ENCODE measurements around the gene CD109. TPM values are rescaled to one million over a fixed set of nuclear protein-coding genes. Genes with fewer than 3 reads are reported as not detected.

Gene CD109
- total RNA-seq, 5 donors from 2014 or later (not counting 1 experiment from before 2014, with no cell fraction given), result 0.59 to 1.0 (median 0.68) TPM

DNA sequence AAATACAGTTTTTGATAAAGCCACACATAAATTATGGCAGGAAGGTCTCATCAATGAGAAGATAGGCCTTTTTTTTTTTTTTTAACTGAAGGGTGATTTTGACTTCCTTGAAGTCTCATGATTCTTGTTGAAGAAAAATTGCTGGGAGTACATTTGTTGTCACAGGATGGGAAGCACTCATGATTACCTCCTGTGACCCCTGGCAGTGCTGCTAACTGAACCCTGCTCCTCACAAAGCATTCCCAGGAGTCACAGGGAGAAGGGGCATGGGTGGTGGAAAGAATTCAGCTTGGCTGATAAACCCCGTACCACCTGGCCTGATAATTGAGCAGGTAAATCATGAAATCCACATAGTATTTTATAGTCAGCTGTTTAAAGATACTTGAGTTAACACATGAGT lies 86.9 kb downstream of the CD109 start:
- no peaks in the 10 kb centered on the region for H3K4me1 Mint-ChIP-seq
- no peaks in the 10 kb centered on the region for H3K9me3 Mint-ChIP-seq
- H3K27me3 Mint-ChIP-seq, result no peaks in the 10 kb centered on the region
- no peaks in the 10 kb centered on the region for H3K36me3 ChIP-seq (ENCODE audit: control insufficient read depth in 2 of 2, extremely low read depth in 1 of 2, insufficient read depth in 1 of 2, low read length in 1 of 2)
- H3K4me3 Mint-ChIP-seq, result no peak overlapping the region
- H3K4me3 ChIP-seq (ENCODE audit: control insufficient read depth in 1 of 2, extremely low read depth in 1 of 2, low read length in 1 of 2), result no peak overlapping the region
- no peaks in the 10 kb centered on the region for H3K36me3 Mint-ChIP-seq
- no peaks in the 10 kb centered on the region for H3K9me3 ChIP-seq
- no peaks in the 10 kb centered on the region for H3K27me3 ChIP-seq (replicated peaks in 1 of 2; ENCODE audit: control insufficient read depth in 2 of 2, extremely low read depth in 1 of 2, insufficient read depth in 2 of 2, low read length in 1 of 2)
- H3K27ac Mint-ChIP-seq, result no peak overlapping the region
- no peaks in the 10 kb centered on the region for H3K4me1 ChIP-seq (ENCODE audit: control insufficient read depth in 1 of 2, extremely low read depth in 1 of 2, insufficient read depth in 2 of 2, low read length in 2 of 2)
- POLR2A ChIA-PET, result no interaction called here
- no peak overlapping the region for H3K27ac ChIP-seq (ENCODE audit: low read length)
- no peak for ATAC-seq (replicated peaks in 1 of 4)
- CTCF ChIA-PET, result interaction anchor here in 1 of 2 donors (0.5 kb wide), 1 partner anchor 50 kb away, joined by 5 read pairs; no protein-coding TSS in a partner anchor
- no peak for DNase-seq
- WGBS (ENCODE audit: insufficient coverage), result no CpG with 5 or more reads among the region's 1 CpG

DNA sequence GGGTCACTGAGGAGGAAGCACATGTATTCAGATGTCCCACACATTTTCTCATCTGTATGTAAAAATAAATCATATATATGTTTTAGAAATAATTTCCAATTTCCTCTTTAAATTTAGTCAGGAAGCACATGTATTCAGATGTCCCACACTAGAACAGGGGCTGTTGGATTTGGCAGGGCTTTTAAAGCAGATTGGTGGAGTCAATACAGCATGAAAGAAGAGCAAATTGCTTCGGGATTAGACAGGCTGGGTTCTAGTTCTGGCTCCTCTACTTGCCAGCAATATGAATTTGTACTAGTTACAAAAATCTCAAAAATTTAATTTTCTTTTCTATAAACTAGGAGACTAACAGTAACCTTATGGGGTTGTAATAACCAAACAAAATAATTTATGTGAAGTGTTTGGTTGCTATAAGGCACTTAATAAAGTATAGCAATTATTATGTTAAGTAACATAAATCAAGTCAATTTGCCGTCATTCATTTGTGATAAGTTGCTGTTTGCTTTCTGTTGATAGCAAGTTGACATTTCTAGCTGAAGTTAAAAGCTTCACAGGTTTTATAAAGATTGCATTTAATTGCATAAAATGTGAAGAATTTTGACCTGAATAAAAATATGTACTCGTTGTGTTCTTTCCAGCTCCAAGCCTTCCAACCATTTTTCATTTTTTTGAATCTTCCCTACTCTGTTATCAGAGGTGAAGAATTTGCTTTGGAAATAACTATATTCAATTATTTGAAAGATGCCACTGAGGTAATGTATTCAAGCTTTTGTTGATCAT lies 88.9 kb downstream of the CD109 start:
- H3K27ac Mint-ChIP-seq, result no peak overlapping the region
- POLR2A ChIA-PET, result no interaction called here
- CTCF ChIA-PET, result no interaction called here
- WGBS (ENCODE audit: insufficient coverage), result no CpG with 5 or more reads among the region's 3 CpGs
- Histone ChIP-seq H3K27ac (ENCODE audit: low read length) (no peak overlapping the region), H3K4me3 (ENCODE audit: control insufficient read depth in 1 of 2, extremely low read depth in 1 of 2, low read length in 1 of 2) (no peak overlapping the region), H3K4me1 (ENCODE audit: control insufficient read depth in 1 of 2, extremely low read depth in 1 of 2, insufficient read depth in 2 of 2, low read length in 2 of 2) (no peaks in the 10 kb centered on the region), H3K9me3 (no peaks in the 10 kb centered on the region), H3K27me3 (replicated peaks in 1 of 2; ENCODE audit: control insufficient read depth in 2 of 2, extremely low read depth in 1 of 2, insufficient read depth in 2 of 2, low read length in 1 of 2) (no peaks in the 10 kb centered on the region), H3K36me3 (ENCODE audit: control insufficient read depth in 2 of 2, extremely low read depth in 1 of 2, insufficient read depth in 1 of 2, low read length in 1 of 2) (no peaks in the 10 kb centered on the region)
- no peaks in the 10 kb centered on the region for H3K4me1 Mint-ChIP-seq
- H3K4me3 Mint-ChIP-seq, result no peak overlapping the region
- no peak for ATAC-seq (replicated peaks in 1 of 4)
- DNase-seq, result no peak
- H3K27me3 Mint-ChIP-seq, result no peaks in the 10 kb centered on the region
- no peaks in the 10 kb centered on the region for H3K9me3 Mint-ChIP-seq
- no peaks in the 10 kb centered on the region for H3K36me3 Mint-ChIP-seq

DNA sequence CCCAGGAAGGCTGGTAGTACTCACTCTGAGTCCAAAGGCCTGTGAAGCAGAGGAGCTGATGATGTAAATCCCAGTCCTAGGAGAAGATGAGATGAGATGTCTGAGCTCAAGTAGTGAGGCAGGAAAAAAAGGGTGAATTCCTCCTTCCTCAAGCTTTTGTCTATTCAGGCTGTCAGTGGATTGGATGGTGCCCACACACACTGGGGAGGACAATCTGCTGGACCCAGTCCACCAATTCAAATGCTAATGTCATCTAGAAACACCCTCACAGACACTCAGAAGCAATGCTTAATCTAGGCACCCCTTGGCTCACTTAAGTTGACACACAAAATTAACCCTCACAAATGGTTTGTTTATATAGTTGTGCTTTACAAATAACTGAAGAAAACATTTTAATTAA lies 94.6 kb downstream of the CD109 start:
- Histone ChIP-seq H3K27me3 (replicated peaks in 1 of 2; ENCODE audit: control insufficient read depth in 2 of 2, extremely low read depth in 1 of 2, insufficient read depth in 2 of 2, low read length in 1 of 2) (no peaks in the 10 kb centered on the region), H3K4me1 (ENCODE audit: control insufficient read depth in 1 of 2, extremely low read depth in 1 of 2, insufficient read depth in 2 of 2, low read length in 2 of 2) (no peaks in the 10 kb centered on the region), H3K9me3 (no peaks in the 10 kb centered on the region), H3K27ac (ENCODE audit: low read length) (no peak overlapping the region), H3K4me3 (ENCODE audit: control insufficient read depth in 1 of 2, extremely low read depth in 1 of 2, low read length in 1 of 2) (no peak overlapping the region), H3K36me3 (ENCODE audit: control insufficient read depth in 2 of 2, extremely low read depth in 1 of 2, insufficient read depth in 1 of 2, low read length in 1 of 2) (no peaks in the 10 kb centered on the region)
- Mint-ChIP-seq H3K36me3 (no peaks in the 10 kb centered on the region), H3K4me3 (no peak overlapping the region), H3K4me1 (no peaks in the 10 kb centered on the region), H3K27ac (no peak overlapping the region), H3K9me3 (no peaks in the 10 kb centered on the region), H3K27me3 (no peaks in the 10 kb centered on the region)
- DNase-seq (no peak), ATAC-seq (replicated peaks in 1 of 4) (no peak)
- CTCF ChIA-PET, result no interaction called here
- POLR2A ChIA-PET, result interaction anchor here in 1 of 2 donors (0.5 kb wide), 1 partner anchor 14 kb away, joined by 10 read pairs; no protein-coding TSS in a partner anchor

DNA sequence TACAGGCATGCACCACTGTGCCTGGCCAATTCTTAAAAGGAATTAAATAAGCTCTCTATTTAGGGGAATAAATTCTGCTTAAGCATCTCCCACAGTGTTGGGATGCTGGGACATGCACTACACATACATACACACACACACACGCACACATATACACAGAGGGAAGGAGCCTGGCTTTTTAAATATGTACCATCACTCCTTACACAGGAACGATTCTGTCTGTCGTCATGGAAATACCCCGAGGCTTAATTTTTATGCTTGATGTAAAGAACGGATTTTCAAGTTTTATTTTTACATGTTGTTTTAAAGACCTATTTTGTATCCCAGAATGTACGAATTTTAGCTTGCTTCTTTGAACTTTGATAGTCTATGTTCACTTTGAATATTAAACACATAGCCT lies 95.3 kb downstream of the CD109 start:
- H3K4me1 Mint-ChIP-seq, result no peaks in the 10 kb centered on the region
- no peaks in the 10 kb centered on the region for H3K9me3 ChIP-seq
- WGBS (ENCODE audit: insufficient coverage), result no CpG with 5 or more reads among the region's 6 CpGs
- no peak overlapping the region for H3K27ac ChIP-seq (ENCODE audit: low read length)
- no peak for DNase-seq
- H3K27me3 Mint-ChIP-seq, result no peaks in the 10 kb centered on the region
- H3K36me3 ChIP-seq (ENCODE audit: control insufficient read depth in 2 of 2, extremely low read depth in 1 of 2, insufficient read depth in 1 of 2, low read length in 1 of 2), result no peaks in the 10 kb centered on the region
- ChIA-PET POLR2A (no interaction called here), CTCF (interaction anchor here in 1 of 2 donors (0.6 kb wide), 2 partner anchors 41 to 842 kb away, joined by 3 read pairs; no protein-coding TSS in a partner anchor)
- H3K4me3 Mint-ChIP-seq, result no peak overlapping the region
- no peak overlapping the region for H3K27ac Mint-ChIP-seq
- H3K4me1 ChIP-seq (ENCODE audit: control insufficient read depth in 1 of 2, extremely low read depth in 1 of 2, insufficient read depth in 2 of 2, low read length in 2 of 2), result no peaks in the 10 kb centered on the region
- H3K36me3 Mint-ChIP-seq, result no peaks in the 10 kb centered on the region
- H3K4me3 ChIP-seq (ENCODE audit: control insufficient read depth in 1 of 2, extremely low read depth in 1 of 2, low read length in 1 of 2), result no peak overlapping the region
- H3K27me3 ChIP-seq (replicated peaks in 1 of 2; ENCODE audit: control insufficient read depth in 2 of 2, extremely low read depth in 1 of 2, insufficient read depth in 2 of 2, low read length in 1 of 2), result no peaks in the 10 kb centered on the region
- no peak for ATAC-seq (replicated peaks in 1 of 4)
- H3K9me3 Mint-ChIP-seq, result no peaks in the 10 kb centered on the region

GRCh38 chr6:73792738-73793137 lies 96.7 kb downstream of the CD109 start:
- WGBS (ENCODE audit: insufficient coverage), result no CpG with 5 or more reads among the region's 2 CpGs
- no peak overlapping the region for H3K27ac Mint-ChIP-seq
- no peaks in the 10 kb centered on the region for H3K4me1 ChIP-seq (ENCODE audit: control insufficient read depth in 1 of 2, extremely low read depth in 1 of 2, insufficient read depth in 2 of 2, low read length in 2 of 2)
- H3K9me3 ChIP-seq, result no peaks in the 10 kb centered on the region
- H3K27ac ChIP-seq (ENCODE audit: low read length), result no peak overlapping the region
- DNase-seq (no peak), ATAC-seq (replicated peaks in 1 of 4) (no peak)
- no peaks in the 10 kb centered on the region for H3K9me3 Mint-ChIP-seq
- CTCF ChIA-PET, result interaction anchor here in 1 of 2 donors (0.8 kb wide), 1 partner anchor 1419 kb away, joined by 3 read pairs; no protein-coding TSS in a partner anchor
- no peak overlapping the region for H3K4me3 Mint-ChIP-seq
- H3K36me3 ChIP-seq (ENCODE audit: control insufficient read depth in 2 of 2, extremely low read depth in 1 of 2, insufficient read depth in 1 of 2, low read length in 1 of 2), result no peaks in the 10 kb centered on the region
- POLR2A ChIA-PET, result no interaction called here
- H3K27me3 Mint-ChIP-seq, result no peaks in the 10 kb centered on the region
- no peaks in the 10 kb centered on the region for H3K27me3 ChIP-seq (replicated peaks in 1 of 2; ENCODE audit: control insufficient read depth in 2 of 2, extremely low read depth in 1 of 2, insufficient read depth in 2 of 2, low read length in 1 of 2)
- H3K4me3 ChIP-seq (ENCODE audit: control insufficient read depth in 1 of 2, extremely low read depth in 1 of 2, low read length in 1 of 2), result no peak overlapping the region
- H3K36me3 Mint-ChIP-seq, result no peaks in the 10 kb centered on the region
- H3K4me1 Mint-ChIP-seq, result no peaks in the 10 kb centered on the region

DNA sequence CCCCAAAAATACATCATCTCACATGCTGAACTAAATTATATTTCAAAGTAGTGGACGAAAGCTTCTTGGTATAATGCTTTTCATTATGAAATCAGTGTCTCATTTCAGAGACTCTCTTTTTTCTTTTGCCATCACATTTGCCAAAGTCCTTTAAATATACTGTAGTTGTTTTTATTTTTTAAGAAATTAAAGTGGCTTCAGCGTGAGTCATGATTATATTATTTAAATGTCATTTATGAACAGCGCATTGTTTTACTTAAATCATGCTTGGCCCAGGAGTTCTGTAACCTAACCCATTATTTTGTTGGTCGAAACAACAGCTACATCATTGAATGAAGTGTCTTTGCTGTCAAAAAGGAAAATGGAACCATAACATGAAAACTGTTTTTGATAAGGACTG lies 100.9 kb downstream of the CD109 start:
- no peak overlapping the region for H3K4me3 ChIP-seq (ENCODE audit: control insufficient read depth in 1 of 2, extremely low read depth in 1 of 2, low read length in 1 of 2)
- no peaks in the 10 kb centered on the region for H3K36me3 ChIP-seq (ENCODE audit: control insufficient read depth in 2 of 2, extremely low read depth in 1 of 2, insufficient read depth in 1 of 2, low read length in 1 of 2)
- no peaks in the 10 kb centered on the region for H3K36me3 Mint-ChIP-seq
- no peaks in the 10 kb centered on the region for H3K27me3 ChIP-seq (replicated peaks in 1 of 2; ENCODE audit: control insufficient read depth in 2 of 2, extremely low read depth in 1 of 2, insufficient read depth in 2 of 2, low read length in 1 of 2)
- no CpG with 5 or more reads among the region's 4 CpGs for WGBS (ENCODE audit: insufficient coverage)
- no peaks in the 10 kb centered on the region for H3K4me1 ChIP-seq (ENCODE audit: control insufficient read depth in 1 of 2, extremely low read depth in 1 of 2, insufficient read depth in 2 of 2, low read length in 2 of 2)
- H3K9me3 Mint-ChIP-seq, result no peaks in the 10 kb centered on the region
- ATAC-seq (replicated peaks in 1 of 4) (no peak), DNase-seq (no peak)
- no peak overlapping the region for H3K27ac ChIP-seq (ENCODE audit: low read length)
- no peaks in the 10 kb centered on the region for H3K27me3 Mint-ChIP-seq
- ChIA-PET CTCF (interaction anchor here in 1 of 2 donors (0.9 kb wide), 1 partner anchor 1413 kb away, joined by 3 read pairs; no protein-coding TSS in a partner anchor), POLR2A (no interaction called here)
- no peak overlapping the region for H3K4me3 Mint-ChIP-seq
- no peaks in the 10 kb centered on the region for H3K4me1 Mint-ChIP-seq
- H3K27ac Mint-ChIP-seq, result no peak overlapping the region
- H3K9me3 ChIP-seq, result no peaks in the 10 kb centered on the region
